HepG2 (cell line): Measurements from ENCODE around the gene RRAGA. TPM values are rescaled to one million over a fixed set of nuclear protein-coding genes. Genes with fewer than 3 reads are reported as not detected.

ENCODE experiments used
- AHR ChIP-seq: IDR thresholded peaks from 2 replicates; pipeline ENCODE4 v1.6.1; 2018; ENCODE audit warnings: missing genetic modification reagents, missing compliant biosample characterization
- ARHGAP35 ChIP-seq: sonication (generic); formaldehyde crosslinking; IDR thresholded peaks from 2 replicates; pipeline ENCODE4 v1.9.0; 2022; ENCODE audit warnings: mild to moderate bottlenecking, inconsistent platforms, moderate library complexity, missing genetic modification reagents, borderline replicate concordance
- CEBPG ChIP-seq: IDR thresholded peaks from 2 replicates; pipeline ENCODE4 v1.6.1; 2016
- EEA1 ChIP-seq: sonication (generic); formaldehyde crosslinking; IDR thresholded peaks from 2 replicates; pipeline ENCODE4 v1.5.1; 2020; ENCODE audit warnings: mild to moderate bottlenecking, missing genetic modification reagents, borderline replicate concordance
- MEF2D ChIP-seq: sonication (generic); formaldehyde crosslinking; IDR thresholded peaks from 2 replicates; pipeline ENCODE4 v1.5.1; 2020; ENCODE audit warnings: mild to moderate bottlenecking, missing genetic modification reagents
- NCOA5 ChIP-seq: sonication (generic); formaldehyde crosslinking; IDR thresholded peaks from 2 replicates; pipeline ENCODE4 v1.4.0; 2020; ENCODE audit warnings: missing genetic modification reagents
- PCBP1 ChIP-seq: fragments of 200-400 bp; formaldehyde crosslinking; IDR thresholded peaks from 2 replicates; pipeline ENCODE4 v1.6.1; 2017; ENCODE audit warnings: mild to moderate bottlenecking, low read depth, low read length, borderline replicate concordance
- POLR2AphosphoS2 ChIP-seq: IDR thresholded peaks from 2 replicates; pipeline ENCODE4 v1.6.1; 2011; ENCODE audit warnings: low read depth, low read length, improper control_type of control experiment
- SMAD9 ChIP-seq: sonication (generic); formaldehyde crosslinking; IDR thresholded peaks from 2 replicates; pipeline ENCODE4 v1.5.1; 2020; ENCODE audit warnings: mild to moderate bottlenecking, missing genetic modification reagents
- ZBTB20 ChIP-seq: sonication (generic); formaldehyde crosslinking; IDR thresholded peaks from 2 replicates; pipeline ENCODE4 v1.8.1; 2023; ENCODE audit warnings: missing genetic modification reagents, low read depth, mild to moderate bottlenecking, borderline replicate concordance
- ZFP37 ChIP-seq: sonication (generic); formaldehyde crosslinking; IDR thresholded peaks from 2 replicates; pipeline ENCODE4 v1.4.0; 2020; ENCODE audit warnings: missing genetic modification reagents, borderline replicate concordance
- ZIK1 ChIP-seq: sonication (generic); formaldehyde crosslinking; IDR thresholded peaks from 2 replicates; pipeline ENCODE4 v1.5.0; 2020; ENCODE audit warnings: mild to moderate bottlenecking, low read depth, missing genetic modification reagents, borderline replicate concordance
- ZNF253 ChIP-seq: sonication (generic); formaldehyde crosslinking; IDR thresholded peaks from 2 replicates; pipeline ENCODE4 v1.8.0; 2022; ENCODE audit warnings: mild to moderate bottlenecking, missing genetic modification reagents, borderline replicate concordance
- ZNF317 ChIP-seq: sonication (generic); formaldehyde crosslinking; IDR thresholded peaks from 2 replicates; pipeline ENCODE4 v1.5.0; 2020; ENCODE audit warnings: mild to moderate bottlenecking, missing genetic modification reagents
- ZNF430 ChIP-seq: sonication (generic); formaldehyde crosslinking; IDR thresholded peaks from 2 replicates; pipeline ENCODE4 v1.9.0; 2021; ENCODE audit warnings: mild to moderate bottlenecking, missing genetic modification reagents
- ZNF549 ChIP-seq: sonication (generic); formaldehyde crosslinking; IDR thresholded peaks from 2 replicates; pipeline ENCODE4 v1.5.0; 2020; ENCODE audit warnings: missing genetic modification reagents
- ZNF713 ChIP-seq: sonication (generic); formaldehyde crosslinking; IDR thresholded peaks from 2 replicates; pipeline ENCODE4 v1.4.0; 2020; ENCODE audit warnings: mild to moderate bottlenecking, missing genetic modification reagents
- ZNF75D ChIP-seq: sonication (generic); formaldehyde crosslinking; IDR thresholded peaks from 2 replicates; pipeline ENCODE4 v1.8.1; 2023; ENCODE audit warnings: missing genetic modification reagents, mild to moderate bottlenecking, borderline replicate concordance
- polyA plus RNA-seq, 8 experiments: library from polyadenylated mRNA; depleted of rRNA in 3 of 8; stranded (reverse) in 7 of 8; unstranded in 1 of 8; fragments of >200 nt; fragmentation: Illumina TruSeq in 4 of 8; extraction: Trizol in 4 of 8; gene quantifications; 2 replicates each; pipeline versions ENCODE4 v1.2.1 to v1.2.3, GENCODE V29; 2011 to 2016; ENCODE audit warnings: low read depth in 4 of 8, missing spikeins in 1 of 8, mixed read lengths in 1 of 8; ENCODE audit not compliant: insufficient read depth in 1 of 8
- total RNA-seq, 5 experiments: library from RNA; depleted of rRNA; stranded (reverse); fragments of >200 nt; fragmentation: Illumina TruSeq; extraction: Trizol; gene quantifications; 2 replicates each; pipeline ENCODE4 v1.2.3, GENCODE V29; 2016; ENCODE audit warnings: low read depth in 1 of 5
- TF ChIP-seq, protein P1 (sequence below), 2 experiments: fragments of 450-650 bp in 1 of 2; sonication (generic) in 1 of 2; formaldehyde crosslinking; IDR thresholded peaks; 2 replicates each; pipeline versions ENCODE4 v1.5.0 to v1.8.0; 2020 to 2022; ENCODE audit warnings: mild to moderate bottlenecking in 1 of 2, missing genetic modification reagents in 1 of 2
- TF ChIP-seq, protein P2 (sequence below): sonication (generic); formaldehyde crosslinking; IDR thresholded peaks from 2 replicates; pipeline ENCODE4 v1.8.1; 2023; ENCODE audit warnings: missing genetic modification reagents, inconsistent platforms, borderline replicate concordance
- TF ChIP-seq, protein P3 (sequence below): sonication (generic); formaldehyde crosslinking; IDR thresholded peaks from 2 replicates; pipeline ENCODE4 v1.9.0; 2021; ENCODE audit warnings: missing genetic modification reagents, borderline replicate concordance
- TF ChIP-seq, protein P4 (sequence below): sonication (generic); formaldehyde crosslinking; IDR thresholded peaks from 2 replicates; pipeline ENCODE4 v1.4.0; 2020; ENCODE audit warnings: missing genetic modification reagents
- TF ChIP-seq, protein P5 (sequence below): sonication (generic); formaldehyde crosslinking; IDR thresholded peaks from 2 replicates; pipeline ENCODE4 v1.4.0; 2020; ENCODE audit warnings: missing genetic modification reagents

RRAGA gene
- total and polyA plus RNA-seq, 2 of the 13 experiments (the other 11 are each of a cell fraction or from before 2014, with no cell fraction given), result 37.5 to 118 TPM

DNA sequence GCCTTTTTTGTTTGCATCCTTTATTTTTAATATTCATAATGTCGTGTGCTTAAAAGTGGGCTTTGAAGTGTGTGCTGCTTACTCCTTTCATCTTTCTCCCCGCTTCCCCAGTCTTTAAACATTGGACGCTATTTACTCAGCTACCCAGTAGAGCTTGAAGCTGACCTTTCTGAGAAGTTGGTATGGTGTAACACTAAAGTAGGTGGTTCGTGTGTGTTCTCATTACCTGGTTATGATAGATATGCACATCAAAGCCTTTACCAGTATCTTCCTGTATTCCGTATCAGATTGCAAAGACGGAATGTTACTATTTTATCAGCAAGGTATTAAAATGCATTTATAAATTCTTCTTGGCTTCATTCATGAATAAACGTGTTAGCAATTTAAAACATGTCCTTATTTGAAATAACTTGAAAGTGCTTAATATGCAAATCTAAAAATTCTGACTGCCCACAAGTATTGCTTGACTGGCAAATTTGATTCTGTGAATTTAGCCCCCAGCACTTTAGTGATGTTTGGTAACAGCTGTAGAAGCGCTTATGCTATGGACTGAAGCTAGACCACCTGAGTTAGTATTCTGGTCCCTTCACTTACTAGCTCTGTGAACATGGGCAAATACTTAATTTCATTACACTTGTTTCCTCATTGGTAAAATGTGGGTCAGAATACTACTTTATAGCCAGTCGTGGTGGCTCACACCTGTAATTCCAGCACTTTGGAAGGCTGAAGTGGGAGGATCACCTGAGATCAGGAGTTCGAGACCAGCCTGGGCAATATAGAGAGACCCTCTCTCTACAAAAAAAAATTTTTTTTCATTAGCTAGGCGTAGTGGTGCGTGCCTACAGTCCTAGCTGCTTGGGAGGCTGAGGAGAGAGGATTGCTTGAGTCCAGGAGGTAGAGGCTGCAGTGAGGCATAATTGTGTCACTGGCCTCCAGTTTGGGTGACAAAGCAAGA, 1.7 kb downstream of the RRAGA start (continued):
- TF ChIP-seq, protein P1, sequence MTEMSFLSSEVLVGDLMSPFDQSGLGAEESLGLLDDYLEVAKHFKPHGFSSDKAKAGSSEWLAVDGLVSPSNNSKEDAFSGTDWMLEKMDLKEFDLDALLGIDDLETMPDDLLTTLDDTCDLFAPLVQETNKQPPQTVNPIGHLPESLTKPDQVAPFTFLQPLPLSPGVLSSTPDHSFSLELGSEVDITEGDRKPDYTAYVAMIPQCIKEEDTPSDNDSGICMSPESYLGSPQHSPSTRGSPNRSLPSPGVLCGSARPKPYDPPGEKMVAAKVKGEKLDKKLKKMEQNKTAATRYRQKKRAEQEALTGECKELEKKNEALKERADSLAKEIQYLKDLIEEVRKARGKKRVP (CRISPR knock-in tag; IDR thresholded peaks at IDR 0.05), result no peak
- TF ChIP-seq ZNF713 (CRISPR knock-in tag), result no peak
- TF ChIP-seq ZNF549 (CRISPR knock-in tag), result no peak
- no peak for TF ChIP-seq EEA1 (CRISPR knock-in tag)
- no peak for TF ChIP-seq NCOA5 (CRISPR knock-in tag)
- TF ChIP-seq CEBPG (CRISPR knock-in tag), result peak; percentile 69
- TF ChIP-seq ZNF253 (CRISPR knock-in tag), result no peak
- no peak for TF ChIP-seq PCBP1
- TF ChIP-seq, protein P2, sequence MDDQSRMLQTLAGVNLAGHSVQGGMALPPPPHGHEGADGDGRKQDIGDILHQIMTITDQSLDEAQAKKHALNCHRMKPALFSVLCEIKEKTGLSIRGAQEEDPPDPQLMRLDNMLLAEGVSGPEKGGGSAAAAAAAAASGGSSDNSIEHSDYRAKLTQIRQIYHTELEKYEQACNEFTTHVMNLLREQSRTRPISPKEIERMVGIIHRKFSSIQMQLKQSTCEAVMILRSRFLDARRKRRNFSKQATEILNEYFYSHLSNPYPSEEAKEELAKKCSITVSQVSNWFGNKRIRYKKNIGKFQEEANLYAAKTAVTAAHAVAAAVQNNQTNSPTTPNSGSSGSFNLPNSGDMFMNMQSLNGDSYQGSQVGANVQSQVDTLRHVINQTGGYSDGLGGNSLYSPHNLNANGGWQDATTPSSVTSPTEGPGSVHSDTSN (CRISPR knock-in tag), result no peak
- no peak for TF ChIP-seq ZIK1
- TF ChIP-seq AHR (CRISPR knock-in tag), result no peak
- no peak for TF ChIP-seq ZBTB20 (CRISPR knock-in tag)
- TF ChIP-seq POLR2AphosphoS2, result no peak
- TF ChIP-seq ZNF75D (CRISPR knock-in tag), result no peak
- no peak for TF ChIP-seq ARHGAP35 (CRISPR knock-in tag)
- no peak for TF ChIP-seq ZNF317 (CRISPR knock-in tag)
- TF ChIP-seq ZNF430 (CRISPR knock-in tag), result no peak
- TF ChIP-seq, protein P3, sequence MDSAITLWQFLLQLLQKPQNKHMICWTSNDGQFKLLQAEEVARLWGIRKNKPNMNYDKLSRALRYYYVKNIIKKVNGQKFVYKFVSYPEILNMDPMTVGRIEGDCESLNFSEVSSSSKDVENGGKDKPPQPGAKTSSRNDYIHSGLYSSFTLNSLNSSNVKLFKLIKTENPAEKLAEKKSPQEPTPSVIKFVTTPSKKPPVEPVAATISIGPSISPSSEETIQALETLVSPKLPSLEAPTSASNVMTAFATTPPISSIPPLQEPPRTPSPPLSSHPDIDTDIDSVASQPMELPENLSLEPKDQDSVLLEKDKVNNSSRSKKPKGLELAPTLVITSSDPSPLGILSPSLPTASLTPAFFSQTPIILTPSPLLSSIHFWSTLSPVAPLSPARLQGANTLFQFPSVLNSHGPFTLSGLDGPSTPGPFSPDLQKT (CRISPR knock-in tag), result no peak
- TF ChIP-seq ZFP37, result no peak
- TF ChIP-seq, protein P4, sequence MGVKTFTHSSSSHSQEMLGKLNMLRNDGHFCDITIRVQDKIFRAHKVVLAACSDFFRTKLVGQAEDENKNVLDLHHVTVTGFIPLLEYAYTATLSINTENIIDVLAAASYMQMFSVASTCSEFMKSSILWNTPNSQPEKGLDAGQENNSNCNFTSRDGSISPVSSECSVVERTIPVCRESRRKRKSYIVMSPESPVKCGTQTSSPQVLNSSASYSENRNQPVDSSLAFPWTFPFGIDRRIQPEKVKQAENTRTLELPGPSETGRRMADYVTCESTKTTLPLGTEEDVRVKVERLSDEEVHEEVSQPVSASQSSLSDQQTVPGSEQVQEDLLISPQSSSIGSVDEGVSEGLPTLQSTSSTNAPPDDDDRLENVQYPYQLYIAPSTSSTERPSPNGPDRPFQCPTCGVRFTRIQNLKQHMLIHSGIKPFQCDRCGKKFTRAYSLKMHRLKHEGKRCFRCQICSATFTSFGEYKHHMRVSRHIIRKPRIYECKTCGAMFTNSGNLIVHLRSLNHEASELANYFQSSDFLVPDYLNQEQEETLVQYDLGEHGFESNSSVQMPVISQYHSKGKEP (CRISPR knock-in tag), result no peak
- no peak for TF ChIP-seq SMAD9 (CRISPR knock-in tag)
- TF ChIP-seq, protein P5, sequence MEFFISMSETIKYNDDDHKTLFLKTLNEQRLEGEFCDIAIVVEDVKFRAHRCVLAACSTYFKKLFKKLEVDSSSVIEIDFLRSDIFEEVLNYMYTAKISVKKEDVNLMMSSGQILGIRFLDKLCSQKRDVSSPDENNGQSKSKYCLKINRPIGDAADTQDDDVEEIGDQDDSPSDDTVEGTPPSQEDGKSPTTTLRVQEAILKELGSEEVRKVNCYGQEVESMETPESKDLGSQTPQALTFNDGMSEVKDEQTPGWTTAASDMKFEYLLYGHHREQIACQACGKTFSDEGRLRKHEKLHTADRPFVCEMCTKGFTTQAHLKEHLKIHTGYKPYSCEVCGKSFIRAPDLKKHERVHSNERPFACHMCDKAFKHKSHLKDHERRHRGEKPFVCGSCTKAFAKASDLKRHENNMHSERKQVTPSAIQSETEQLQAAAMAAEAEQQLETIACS (CRISPR knock-in tag), result no peak
- no peak for TF ChIP-seq MEF2D
